Gastrocnemius medialis (tissue), 4 donors: Measurements from ENCODE around the gene FEM1B. TPM values are rescaled to one million over a fixed set of nuclear protein-coding genes. Genes with fewer than 3 reads are reported as not detected.

Experiments
- ATAC-seq, 2 donors: fragments of 150-250 bp; one replicate each; pipeline ENCODE4 v1.9.1; 2016
- DNase-seq, 2 donors: peaks; one replicate each; pipeline ENCODE4 v3.0.0-alpha.2; 2019
- H3K27ac ChIP-seq, 4 donors: fragments of 200-600 bp; sonication (generic); 1 replicate in 1 of 4; 2 replicates in 3 of 4; pipeline ENCODE4 v1.5.1; 2016 to 2018; ENCODE audit warnings: mild to moderate bottlenecking in 2 of 4, moderate library complexity in 1 of 4
- H3K27me3 ChIP-seq, 3 donors: fragments of 200-600 bp; sonication (generic) in 2 of 3; 1 replicate in 1 of 3; 2 replicates in 2 of 3; pipeline versions ENCODE4 v1.5.1 to v1.6.0; 2016 to 2019; ENCODE audit warnings: mild to moderate bottlenecking in 1 of 3, moderate library complexity in 1 of 3
- H3K36me3 ChIP-seq, 2 donors: fragments of 200-600 bp; sonication (generic) in 1 of 2; one replicate each; pipeline ENCODE4 v1.5.1; 2017 to 2018
- H3K4me1 ChIP-seq, 2 donors: fragments of 200-600 bp; sonication (generic) in 1 of 2; one replicate each; pipeline ENCODE4 v1.5.1; 2016 to 2017; ENCODE audit warnings: mild to moderate bottlenecking in 2 of 2
- H3K4me3 ChIP-seq, 4 donors: fragments of 200-600 bp; sonication (generic) in 3 of 4; 1 replicate in 1 of 4; 2 replicates in 3 of 4; pipeline ENCODE4 v1.5.1; 2016 to 2019; ENCODE audit warnings: mild to moderate bottlenecking in 2 of 4
- H3K9me3 ChIP-seq, 3 donors: fragments of 200-600 bp; sonication (generic) in 2 of 3; 1 replicate in 1 of 3; 2 replicates in 2 of 3; pipeline ENCODE4 v1.5.1; 2016 to 2019
- POLR2A ChIP-seq, 2 donors: fragments of 450-650 bp; IDR thresholded peaks; one replicate each; pipeline ENCODE4 v1.6.1; 2017; ENCODE audit warnings: antibody characterized with exemption in 2 of 2, mild to moderate bottlenecking in 2 of 2, moderate library complexity in 2 of 2
- in situ Hi-C, 4 donors: fragments of 200-750 bp; cut with MboI; loops; one replicate each; pipeline versions ENCODE4 v1.15.0 to v1.8.0; 2017; ENCODE audit warnings: low sequenced_read_pairs in 4 of 4
- intact Hi-C: fragments of 100-400 bp; cut with DNase I; formaldehyde crosslinking; loops from one replicate; pipeline ENCODE4 v1.15.1; 2023; ENCODE audit warnings: low total_unique reads
- total RNA-seq, 4 donors: library from RNA; depleted of rRNA; stranded (reverse); fragments of >200 nt; gene quantifications; one replicate each; pipeline versions ENCODE4 v1.1.0 to v1.2.3, GENCODE V29; 2016
- TF ChIP-seq, protein P1 (sequence below), 5 experiments: fragments of 450-650 bp in 3 of 5; fragments of 200-600 bp in 2 of 5; sonication (generic) in 2 of 5; IDR thresholded peaks in 4 of 5; conservative IDR thresholded peaks in 1 of 5; 1 replicate in 4 of 5; 2 replicates in 1 of 5; pipeline ENCODE4 v1.5.1; 2016 to 2019; ENCODE audit warnings: antibody characterized with exemption in 5 of 5, mild to moderate bottlenecking in 3 of 5, moderate library complexity in 3 of 5

FEM1B gene
- total RNA-seq, 4 donors from 2014 or later, result 80.8 to 158 (median 124) TPM

DNA sequence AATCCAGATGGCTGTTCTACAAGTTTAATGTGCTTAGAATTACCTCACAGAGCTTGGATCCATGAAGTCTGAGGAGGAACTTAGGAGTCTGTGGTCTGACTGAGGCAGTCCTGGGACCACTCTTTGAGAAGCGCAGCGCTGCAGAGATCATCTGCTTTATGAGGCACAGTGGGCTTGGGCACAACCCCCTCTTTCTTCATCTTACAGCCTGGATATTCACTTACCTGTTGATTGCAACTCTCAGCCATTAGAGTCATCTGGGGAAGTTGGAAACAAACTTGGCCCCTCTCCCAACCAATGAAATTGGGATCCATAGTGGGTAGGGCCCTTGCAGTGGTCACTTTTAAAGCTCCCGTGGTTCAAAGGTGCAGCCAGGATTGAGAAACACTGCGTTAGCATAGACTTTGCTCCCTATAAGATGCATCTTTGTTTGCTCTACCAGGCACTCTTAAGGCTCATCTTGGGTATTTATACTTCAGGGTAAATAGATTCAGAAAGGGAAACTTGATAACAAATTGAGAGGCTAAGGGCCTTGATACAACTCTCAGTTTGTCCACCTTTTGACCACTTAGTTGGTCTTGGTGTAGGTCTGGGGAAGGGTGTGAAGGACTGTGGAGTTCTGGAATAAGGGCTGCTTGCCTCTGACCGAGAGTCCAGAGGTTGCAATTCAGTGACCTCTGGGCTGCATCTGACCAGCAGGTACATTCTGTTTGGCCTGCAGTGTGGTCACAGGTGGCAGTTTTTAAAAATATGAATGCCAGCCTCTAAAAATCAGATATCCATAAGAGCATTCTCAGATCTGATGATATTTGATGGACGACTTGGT is 22.8 kb downstream of the FEM1B start:
- peak overlapping the region; percentile 65 to 82 (median 76) for H3K27ac ChIP-seq
- in situ Hi-C loops, result loop anchor here in 3 of 4 donors (5.0 to 25.0 kb wide), 4 partner anchors 46 to 362 kb away; no protein-coding TSS in a partner anchor

DNA sequence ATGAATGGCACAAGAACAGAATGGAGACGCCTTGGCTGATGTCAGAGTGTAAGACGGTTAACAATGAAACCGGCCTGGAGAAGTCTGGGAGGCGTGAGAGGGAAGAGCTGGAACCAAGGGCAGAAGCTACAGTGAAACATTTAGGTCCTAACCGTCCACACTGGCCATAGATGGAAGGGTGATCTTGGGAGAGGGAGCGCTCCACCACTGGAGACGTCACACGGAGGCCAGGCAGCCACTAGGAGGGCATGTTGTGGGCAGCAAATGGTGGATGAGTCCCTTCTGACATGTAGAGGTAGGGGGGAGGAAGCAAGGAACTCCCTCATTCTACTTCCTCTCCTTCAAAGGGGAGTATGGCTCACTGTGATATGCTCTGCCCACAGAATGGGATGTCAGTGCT is 23.8 kb downstream of the FEM1B start:
- Histone ChIP-seq H3K4me3 (no peak overlapping the region), H3K9me3 (no peaks in the 10 kb centered on the region), H3K4me1 (peaks cover 24 to 32% of the 10 kb centered on the region in 2 donors), H3K27me3 (no peaks in the 10 kb centered on the region), H3K27ac (no peak overlapping the region), H3K36me3 (peaks cover 0 to 5% of the 10 kb centered on the region in 2 donors)
- no peak for DNase-seq
- no peak for ATAC-seq
- in situ Hi-C loops, result loop anchor here in 3 of 4 donors (5.0 to 25.0 kb wide), 4 partner anchors 46 to 361 kb away; no protein-coding TSS in a partner anchor
- intact Hi-C loops, result loop anchor here (10.0 kb wide), 1 partner anchor 374 kb away; no protein-coding TSS in a partner anchor
- no peak for TF ChIP-seq POLR2A (IDR thresholded peaks at IDR 0.05)
- TF ChIP-seq, protein P1, sequence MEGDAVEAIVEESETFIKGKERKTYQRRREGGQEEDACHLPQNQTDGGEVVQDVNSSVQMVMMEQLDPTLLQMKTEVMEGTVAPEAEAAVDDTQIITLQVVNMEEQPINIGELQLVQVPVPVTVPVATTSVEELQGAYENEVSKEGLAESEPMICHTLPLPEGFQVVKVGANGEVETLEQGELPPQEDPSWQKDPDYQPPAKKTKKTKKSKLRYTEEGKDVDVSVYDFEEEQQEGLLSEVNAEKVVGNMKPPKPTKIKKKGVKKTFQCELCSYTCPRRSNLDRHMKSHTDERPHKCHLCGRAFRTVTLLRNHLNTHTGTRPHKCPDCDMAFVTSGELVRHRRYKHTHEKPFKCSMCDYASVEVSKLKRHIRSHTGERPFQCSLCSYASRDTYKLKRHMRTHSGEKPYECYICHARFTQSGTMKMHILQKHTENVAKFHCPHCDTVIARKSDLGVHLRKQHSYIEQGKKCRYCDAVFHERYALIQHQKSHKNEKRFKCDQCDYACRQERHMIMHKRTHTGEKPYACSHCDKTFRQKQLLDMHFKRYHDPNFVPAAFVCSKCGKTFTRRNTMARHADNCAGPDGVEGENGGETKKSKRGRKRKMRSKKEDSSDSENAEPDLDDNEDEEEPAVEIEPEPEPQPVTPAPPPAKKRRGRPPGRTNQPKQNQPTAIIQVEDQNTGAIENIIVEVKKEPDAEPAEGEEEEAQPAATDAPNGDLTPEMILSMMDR (IDR thresholded peaks at IDR 0.05 in 4 of 5, conservative IDR thresholded peaks at IDR 0.05 in 1 of 5), result no peak

More for the DNA sequence above, 22.8 kb downstream of the FEM1B start:
- intact Hi-C loops, result loop anchor here (10.0 kb wide), 1 partner anchor 374 kb away; no protein-coding TSS in a partner anchor
- Histone ChIP-seq H3K4me1 (peaks cover 33 to 36% of the 10 kb centered on the region in 2 donors), H3K9me3 (no peaks in the 10 kb centered on the region), H3K27me3 (no peaks in the 10 kb centered on the region), H3K36me3 (peaks cover 0 to 5% of the 10 kb centered on the region in 2 donors), H3K4me3 (no peak overlapping the region)
- DNase-seq (no peak), ATAC-seq (no peak)
- no peak for TF ChIP-seq POLR2A (IDR thresholded peaks at IDR 0.05)
- TF ChIP-seq, protein P1 (IDR thresholded peaks at IDR 0.05 in 4 of 5, conservative IDR thresholded peaks at IDR 0.05 in 1 of 5), result no peak

DNA sequence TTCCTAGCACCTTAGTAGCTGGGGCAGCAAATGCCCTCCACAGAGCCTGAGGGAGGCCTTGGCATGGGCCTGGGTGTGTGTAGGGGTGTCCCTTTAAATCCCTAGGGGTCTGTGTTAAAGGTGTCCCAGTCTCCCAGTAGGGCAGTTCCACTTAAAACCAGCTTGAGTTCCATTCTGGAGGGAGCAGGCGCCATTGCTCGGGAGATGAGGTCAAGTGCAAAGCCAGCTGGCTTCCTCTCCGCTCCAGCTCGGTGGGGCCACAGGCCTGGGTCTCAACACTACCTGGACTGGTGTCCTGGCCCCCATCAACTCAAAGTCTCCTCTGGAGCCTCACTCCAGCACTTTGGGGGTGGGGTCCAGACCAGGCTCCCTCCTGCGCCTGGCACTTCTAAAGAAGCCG is 25.2 kb downstream of the FEM1B start:
- Histone ChIP-seq H3K9me3 (no peaks in the 10 kb centered on the region), H3K27ac (no peak overlapping the region), H3K4me3 (no peak overlapping the region), H3K4me1 (peaks cover 22 to 27% of the 10 kb centered on the region in 2 donors), H3K27me3 (no peaks in the 10 kb centered on the region), H3K36me3 (peaks cover 0 to 5% of the 10 kb centered on the region in 2 donors)
- ATAC-seq, result no peak
- in situ Hi-C loops, result loop anchor here in 3 of 4 donors (5.0 to 25.0 kb wide), 4 partner anchors 48 to 360 kb away; no protein-coding TSS in a partner anchor
- no peak for DNase-seq
- intact Hi-C loops, result loop anchor here (10.0 kb wide), 1 partner anchor 372 kb away; no protein-coding TSS in a partner anchor
- TF ChIP-seq, protein P1 (IDR thresholded peaks at IDR 0.05 in 4 of 5, conservative IDR thresholded peaks at IDR 0.05 in 1 of 5), result no peak
- no peak for TF ChIP-seq POLR2A (IDR thresholded peaks at IDR 0.05)

DNA sequence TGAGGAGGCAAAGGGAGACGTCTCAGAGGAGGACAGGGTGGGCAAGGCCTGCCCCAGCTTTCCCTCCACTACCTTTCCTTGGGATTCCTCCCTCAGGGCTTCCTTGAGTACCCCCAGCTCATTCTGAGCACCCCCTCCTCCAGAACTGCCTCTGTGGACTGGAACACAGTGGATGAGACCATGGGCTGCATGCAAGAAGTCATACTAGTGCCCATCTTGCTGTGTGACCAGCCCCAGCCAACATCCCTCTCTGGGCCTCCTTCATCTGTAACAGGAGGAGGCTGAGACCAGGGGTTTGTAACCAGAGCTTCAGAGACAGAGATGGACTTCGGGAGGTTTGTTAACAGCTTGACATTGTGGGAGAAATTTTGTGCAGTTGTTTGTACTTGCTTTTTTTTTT is 25.6 kb downstream of the FEM1B start:
- ATAC-seq, result no peak
- intact Hi-C loops (loop anchor here (10.0 kb wide), 1 partner anchor 372 kb away; no protein-coding TSS in a partner anchor), in situ Hi-C loops (loop anchor here in 3 of 4 donors (5.0 to 25.0 kb wide), 4 partner anchors 48 to 359 kb away; no protein-coding TSS in a partner anchor)
- peaks cover 21 to 23% of the 10 kb centered on the region in 2 donors for H3K4me1 ChIP-seq
- H3K27ac ChIP-seq, result no peak overlapping the region
- no peak overlapping the region for H3K4me3 ChIP-seq
- H3K27me3 ChIP-seq, result no peaks in the 10 kb centered on the region
- peaks cover 0 to 4% of the 10 kb centered on the region in 2 donors for H3K36me3 ChIP-seq
- DNase-seq, result no peak
- H3K9me3 ChIP-seq, result no peaks in the 10 kb centered on the region
- TF ChIP-seq POLR2A (IDR thresholded peaks at IDR 0.05), result no peak
- TF ChIP-seq, protein P1 (IDR thresholded peaks at IDR 0.05 in 4 of 5, conservative IDR thresholded peaks at IDR 0.05 in 1 of 5), result no peak
